Endodermal cell (in vitro differentiated cells): ENCODE data around the gene FAS. TPM values are rescaled to one million over a fixed set of nuclear protein-coding genes. Genes with fewer than 3 reads are reported as not detected.

Experiments used
- DNase-seq: peaks from one replicate; pipeline ENCODE4 v3.0.0-alpha.2; 2017
- H3K27ac ChIP-seq: 2 replicates; pipeline ENCODE4 v1.5.1; 2013; ENCODE audit warnings: mild to moderate bottlenecking, low read depth, low read length, moderate library complexity
- H3K27me3 ChIP-seq: 2 replicates; pipeline ENCODE4 v1.6.1; 2013; ENCODE audit warnings: mild to moderate bottlenecking, low read length, moderate library complexity; ENCODE audit not compliant: insufficient read depth, control insufficient read depth, poor library complexity, severe bottlenecking
- H3K36me3 ChIP-seq: 2 replicates; pipeline ENCODE4 v1.7.0; 2013; ENCODE audit warnings: mild to moderate bottlenecking, low read length, moderate library complexity; ENCODE audit not compliant: control insufficient read depth, insufficient read depth
- H3K4me1 ChIP-seq: one replicate; pipeline ENCODE4 v1.7.0; 2013; ENCODE audit warnings: low read length; ENCODE audit not compliant: control insufficient read depth, insufficient read depth
- H3K4me3 ChIP-seq: 2 replicates; pipeline ENCODE4 v1.5.1; 2013; ENCODE audit warnings: mild to moderate bottlenecking, low read length, moderate library complexity
- H3K9ac ChIP-seq: 2 replicates; pipeline ENCODE4 v1.6.1; 2013; ENCODE audit warnings: mild to moderate bottlenecking, low read length, moderate library complexity; ENCODE audit not compliant: poor library complexity, severe bottlenecking; ENCODE audit errors: extremely low read depth
- H3K9me3 ChIP-seq: 2 replicates; pipeline ENCODE4 v1.6.1; 2013; ENCODE audit warnings: mild to moderate bottlenecking, low read length, moderate library complexity; ENCODE audit not compliant: control insufficient read depth
- H3K27ac Mint-ChIP-seq: 2 replicates; pipeline ENCODE4 v1.8.0; 2020; ENCODE audit warnings: mixed read lengths
- H3K27me3 Mint-ChIP-seq: 2 replicates; pipeline ENCODE4 v1.8.0; 2021; ENCODE audit warnings: mild to moderate bottlenecking, mixed read lengths; ENCODE audit not compliant: insufficient read depth
- H3K36me3 Mint-ChIP-seq: 2 replicates; pipeline ENCODE4 v1.8.0; 2020; ENCODE audit warnings: low read depth, mixed read lengths
- H3K4me1 Mint-ChIP-seq: 2 replicates; pipeline ENCODE4 v1.8.0; 2020; ENCODE audit warnings: mixed read lengths
- H3K4me3 Mint-ChIP-seq: 2 replicates; pipeline ENCODE4 v1.8.0; 2020; ENCODE audit warnings: mild to moderate bottlenecking, moderate library complexity, mixed read lengths
- H3K9me3 Mint-ChIP-seq: 2 replicates; pipeline ENCODE4 v1.8.0; 2020; ENCODE audit warnings: mild to moderate bottlenecking, mixed read lengths
- CTCF ChIP-seq: fragments of 200-600 bp; sonication (generic); conservative IDR thresholded peaks from 2 replicates; pipeline ENCODE4 v1.5.0; 2021; ENCODE audit warnings: antibody characterized with exemption, mild to moderate bottlenecking
- WGBS, 2 experiments: methylation state at CpG; one replicate each; pipeline versions ENCODE4 v1.1.5 to v1.1.7; 2013; ENCODE audit warnings: missing lambda C conversion rate in 2 of 2, mixed read lengths in 1 of 2; ENCODE audit not compliant: insufficient coverage in 1 of 2, insufficient read length in 1 of 2; 5-methylcytosine and 5-hydroxymethylcytosine counted together
- total RNA-seq, 2 donors: library from RNA; stranded (reverse); fragmentation: NEBNext Ultra II Directional in 1 of 2; extraction: Animal tissue kit (Norgen Biotek cat#: 25700) in 1 of 2; gene quantifications; 2 replicates in 1 of 2; 3 replicates in 1 of 2; pipeline ENCODE4 v1.2.1, GENCODE V29; 2021

Gene FAS
- total RNA-seq, 2 donors from 2014 or later: 0.95 TPM; not detected in 1

- no peaks in the 10 kb centered on the region for H3K27me3 Mint-ChIP-seq
- H3K4me3 Mint-ChIP-seq: no peak overlapping the region
- no peaks in the 10 kb centered on the region for H3K27me3 ChIP-seq
- no peak overlapping the region for H3K4me3 ChIP-seq
- no peak overlapping the region for H3K27ac Mint-ChIP-seq
- no peaks in the 10 kb centered on the region for H3K9me3 Mint-ChIP-seq
- H3K4me1 Mint-ChIP-seq: peaks cover 22% of the 10 kb centered on the region
- no peak overlapping the region for H3K27ac ChIP-seq
- peaks cover 6% of the 10 kb centered on the region for H3K4me1 ChIP-seq
- no peak for TF ChIP-seq CTCF
- H3K9me3 ChIP-seq: no peaks in the 10 kb centered on the region
- no peaks in the 10 kb centered on the region for H3K36me3 ChIP-seq
- H3K9ac ChIP-seq: no peak overlapping the region
- H3K36me3 Mint-ChIP-seq: no peaks in the 10 kb centered on the region
- no peak for DNase-seq
- WGBS, 2 experiments: 75 to 90% methylated on average over 1 of the region's 1 CpG
These were observed 44.9 kb downstream of the FAS start for GRCh38 chr10:89035461-89035860.

- H3K9me3 Mint-ChIP-seq: no peaks in the 10 kb centered on the region
- H3K36me3 Mint-ChIP-seq: no peaks in the 10 kb centered on the region
- Histone ChIP-seq H3K36me3 (no peaks in the 10 kb centered on the region), H3K9me3 (no peaks in the 10 kb centered on the region), H3K4me1 (peaks cover 4% of the 10 kb centered on the region), H3K4me3 (no peak overlapping the region), H3K27ac (no peak overlapping the region), H3K9ac (no peak overlapping the region), H3K27me3 (no peaks in the 10 kb centered on the region)
- H3K4me1 Mint-ChIP-seq: peaks cover 6% of the 10 kb centered on the region
- no peak for DNase-seq
- no peak overlapping the region for H3K4me3 Mint-ChIP-seq
- WGBS, 2 experiments: 94% methylated on average over 3 of the region's 3 CpGs; no CpG with 5 or more reads in 1 of the 2 experiments
- no peak overlapping the region for H3K27ac Mint-ChIP-seq
- peaks cover under 1% of the 10 kb centered on the region for H3K27me3 Mint-ChIP-seq
- TF ChIP-seq CTCF: no peak
These were observed 46.5 kb downstream of the FAS start for GRCh38 chr10:89037096-89037495.

GRCh38 chr10:89042562-89042961, 52.0 kb downstream of the FAS start:
- Mint-ChIP-seq H3K36me3 (no peaks in the 10 kb centered on the region), H3K27me3 (peaks cover 2% of the 10 kb centered on the region), H3K27ac (no peak overlapping the region), H3K4me1 (no peaks in the 10 kb centered on the region), H3K9me3 (no peaks in the 10 kb centered on the region), H3K4me3 (no peak overlapping the region)
- H3K36me3 ChIP-seq: no peaks in the 10 kb centered on the region
- no peak overlapping the region for H3K4me3 ChIP-seq
- no peak overlapping the region for H3K27ac ChIP-seq
- H3K9ac ChIP-seq: no peak overlapping the region
- no peak for DNase-seq
- 60 to 86% methylated on average over 1 to 2 of the region's 2 CpGs for WGBS, 2 experiments
- peaks cover 4% of the 10 kb centered on the region for H3K4me1 ChIP-seq
- H3K9me3 ChIP-seq: no peaks in the 10 kb centered on the region
- no peak for TF ChIP-seq CTCF
- no peaks in the 10 kb centered on the region for H3K27me3 ChIP-seq
